Left forelimb (tissue), 1 donor: ENCODE data around the gene SCD.

ENCODE experiments used
- DNase-seq: peaks from one replicate; pipeline ENCODE4 v3.0.0-alpha.2; 2018; ENCODE audit warnings: low spot score

Gene SCD

DNA sequence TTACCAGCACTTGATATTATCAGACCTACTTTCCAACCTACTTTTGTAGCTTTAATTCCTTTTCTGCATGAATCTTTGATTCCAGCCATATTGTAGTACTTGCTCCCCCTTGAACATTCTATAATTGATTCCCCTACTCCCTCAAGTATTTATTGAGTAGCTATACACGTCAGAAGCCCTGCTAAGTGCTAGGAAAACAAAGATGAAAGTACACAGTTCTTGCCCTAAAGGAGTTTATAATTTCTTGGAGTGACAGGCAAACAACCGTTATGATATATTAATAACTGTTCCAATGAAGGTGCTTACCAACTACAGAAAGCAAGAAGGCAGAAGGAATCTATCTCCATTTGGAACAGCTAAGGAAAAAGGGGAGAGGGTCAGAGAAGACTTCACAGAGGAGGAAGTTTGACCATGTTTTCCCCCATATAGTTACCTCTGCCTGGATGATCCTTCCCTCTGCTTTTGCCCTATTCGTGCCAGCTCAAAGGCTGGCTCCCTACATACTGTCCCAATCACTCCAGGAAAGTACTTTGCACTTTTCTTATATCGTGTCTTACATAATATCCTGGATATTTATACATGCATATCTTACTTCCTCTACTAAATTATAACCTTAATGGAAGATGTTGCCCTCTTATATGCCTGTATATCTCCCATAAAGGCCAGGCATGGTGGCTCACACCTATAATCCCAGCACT, 54.7 kb downstream of the SCD start:
- no peak for DNase-seq

GRCh38 chr10:100403734-100404133, 56.7 kb downstream of the SCD start:
- DNase-seq: no peak

- DNase-seq: no peak
Observed at GRCh38 chr10:100413173-100413572, 66.1 kb downstream of the SCD start.
